ENCODE data around the gene EMP2. TPM values are rescaled to one million over a fixed set of nuclear protein-coding genes. Genes with fewer than 3 reads are reported as not detected.

The EMP2 gene
- total and polyA plus RNA-seq, 7 donors: 8.0 to 25.4 (median 12.8) TPM

Other genes starting within 250 kb of the EMP2 start
- 1 to 10 TPM; 2.4 to 5.1 (median 2.8) TPM for gene ATF7IP2, start 194.5 kb downstream of the EMP2 start, total RNA-seq
- gene ATF7IP2, start 194.5 kb downstream of the EMP2 start, polyA plus RNA-seq: 1 to 10 TPM in 2 of 3 donors, under 1 TPM in 1; 0.89 to 2.6 (median 1.2) TPM
- not detected for gene TEKT5, start 114.3 kb upstream of the EMP2 start, total RNA-seq
- gene TEKT5, start 114.3 kb upstream of the EMP2 start, polyA plus RNA-seq: not detected
- gene NUBP1, start 163.2 kb upstream of the EMP2 start, total RNA-seq: 10 to 100 TPM; 24.7 to 38.1 (median 29.0) TPM
- gene NUBP1, start 163.2 kb upstream of the EMP2 start, polyA plus RNA-seq: 10 to 100 TPM; 26.9 to 74.7 (median 46.9) TPM
- gene TVP23A, start 238.2 kb upstream of the EMP2 start, total RNA-seq: under 1 TPM in 2 of 4 donors, not detected in 2; 0.07 to 0.13 TPM
- under 1 TPM in 2 of 3 donors, not detected in 1; 0.01 to 0.04 TPM for gene TVP23A, start 238.2 kb upstream of the EMP2 start, polyA plus RNA-seq